Stimulated activated CD8-positive, alpha-beta memory T cell treated with anti-CD3 and anti-CD28 coated beads, Interleukin-7, amount 100 ng/mL, for 48 hours (primary cell): ENCODE results near the gene AJAP1.

Experiments
- DNase-seq, 2 donors: peaks; one replicate each; pipeline ENCODE4 v3.0.0-alpha.2; 2020; ENCODE audit warnings: low read depth in 1 of 2; ENCODE audit errors: extremely low read depth in 1 of 2

AJAP1 gene

DNA sequence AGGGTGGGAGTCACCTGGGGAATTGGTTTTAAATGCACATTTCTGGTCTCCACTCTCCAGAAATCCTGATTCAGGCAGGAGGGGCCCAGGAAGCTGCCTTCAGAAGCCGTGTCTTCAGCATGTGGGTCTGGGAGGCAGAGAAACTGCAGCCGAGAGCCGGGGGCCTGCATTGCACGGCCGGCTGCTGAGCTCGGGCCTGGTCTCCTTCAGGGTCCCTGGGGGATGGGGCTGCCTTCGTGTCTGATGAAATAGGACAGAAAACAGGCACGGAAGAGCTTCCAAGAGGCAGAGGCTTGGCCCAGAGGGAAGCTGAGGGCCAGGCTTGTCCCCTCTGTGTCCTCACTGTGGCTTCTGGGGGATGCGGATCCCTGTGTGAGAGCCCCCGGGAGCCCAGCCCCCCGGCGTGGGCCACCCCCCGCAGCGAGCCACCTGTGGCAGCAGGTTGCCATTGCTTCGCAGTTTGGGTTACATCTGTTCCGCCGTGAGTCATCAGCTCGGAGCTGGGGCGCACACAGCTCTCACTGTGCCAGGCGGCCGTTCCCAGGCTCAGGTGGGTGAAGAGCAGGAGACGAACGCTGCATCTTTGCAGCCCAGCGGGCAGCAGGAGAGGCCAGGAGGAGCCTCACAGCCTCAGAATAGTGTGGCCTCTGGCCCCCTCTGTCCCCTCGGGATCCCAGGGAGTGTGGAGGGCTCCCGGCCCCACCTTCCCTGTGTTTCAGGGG is 72.4 kb downstream of the AJAP1 start:
- DNase-seq: no peak

DNA sequence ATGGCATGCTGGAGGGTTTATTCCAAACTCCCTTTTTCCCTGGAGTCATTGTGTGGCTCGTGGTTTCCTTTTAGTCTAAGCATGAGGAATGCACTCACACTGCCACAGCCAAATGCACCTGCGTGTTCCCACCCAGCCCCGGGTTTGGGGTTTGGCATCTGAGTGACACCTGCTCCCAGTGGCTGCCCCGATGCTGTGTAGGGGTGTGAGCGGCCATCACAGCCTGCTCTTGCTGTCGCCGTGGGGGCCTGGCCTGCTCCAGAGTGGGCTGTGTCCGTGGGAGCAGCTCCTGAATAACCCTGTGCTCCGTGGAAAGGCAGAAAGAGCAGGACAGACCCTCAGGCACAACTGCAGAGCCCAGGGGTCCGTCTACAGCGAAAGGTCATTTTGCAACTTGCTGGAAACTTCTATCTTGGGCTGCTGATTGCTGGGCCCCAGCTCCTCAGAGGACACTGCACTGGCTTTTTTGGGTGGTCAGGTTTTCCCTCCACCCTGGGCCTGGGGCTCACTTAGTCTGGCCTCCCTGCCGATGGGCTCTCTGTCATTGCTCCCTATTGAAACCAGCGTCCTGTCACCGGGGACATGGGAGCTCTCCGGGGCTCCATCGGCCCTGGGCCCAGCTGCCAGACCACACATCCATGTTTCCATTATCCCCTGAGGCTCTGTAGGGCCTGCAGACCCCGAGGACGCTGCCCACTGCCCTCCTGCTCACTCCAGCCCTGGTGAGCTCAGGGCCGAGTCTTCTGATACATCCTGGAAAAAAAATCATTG is 74.1 kb downstream of the AJAP1 start:
- DNase-seq: no peak

DNA sequence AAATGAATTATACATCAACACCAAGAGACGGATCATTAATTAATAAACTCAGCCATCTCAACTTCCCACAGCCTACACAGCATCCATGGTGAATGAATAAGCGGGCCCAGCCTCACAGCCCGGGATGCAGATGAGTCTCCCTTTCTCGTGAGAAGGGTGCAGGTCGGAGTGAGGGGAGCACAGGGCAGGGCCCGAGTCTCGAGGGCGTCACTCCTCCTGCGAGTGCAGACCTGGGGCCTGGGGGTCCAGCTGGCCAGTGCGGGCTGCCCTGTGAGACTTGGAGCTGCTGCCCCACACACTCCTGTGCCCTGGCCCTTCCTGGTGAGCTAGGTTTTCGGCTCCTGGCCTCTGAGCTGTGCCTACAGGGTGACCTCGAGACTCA is 74.7 kb downstream of the AJAP1 start:
- no peak for DNase-seq

DNA sequence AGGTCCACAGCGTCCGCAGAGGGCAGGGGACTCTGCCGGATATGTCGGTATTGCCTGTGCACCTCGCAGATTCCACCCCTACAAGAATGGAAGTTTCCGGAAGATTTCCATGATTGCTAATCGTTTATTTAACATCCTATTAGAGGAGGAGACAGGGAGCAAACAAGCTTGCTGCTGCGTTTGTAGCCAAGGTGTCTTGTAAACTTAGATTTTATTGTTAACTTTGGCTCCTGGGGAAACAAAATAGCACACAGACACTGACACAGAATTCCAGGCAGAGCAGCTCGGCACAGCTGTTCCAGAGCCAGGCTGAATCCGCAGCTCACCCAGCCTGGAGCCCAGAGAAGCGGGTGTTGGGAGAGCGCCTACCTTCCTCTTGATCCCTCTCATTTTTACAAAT is 75.7 kb downstream of the AJAP1 start:
- DNase-seq: no peak

DNA sequence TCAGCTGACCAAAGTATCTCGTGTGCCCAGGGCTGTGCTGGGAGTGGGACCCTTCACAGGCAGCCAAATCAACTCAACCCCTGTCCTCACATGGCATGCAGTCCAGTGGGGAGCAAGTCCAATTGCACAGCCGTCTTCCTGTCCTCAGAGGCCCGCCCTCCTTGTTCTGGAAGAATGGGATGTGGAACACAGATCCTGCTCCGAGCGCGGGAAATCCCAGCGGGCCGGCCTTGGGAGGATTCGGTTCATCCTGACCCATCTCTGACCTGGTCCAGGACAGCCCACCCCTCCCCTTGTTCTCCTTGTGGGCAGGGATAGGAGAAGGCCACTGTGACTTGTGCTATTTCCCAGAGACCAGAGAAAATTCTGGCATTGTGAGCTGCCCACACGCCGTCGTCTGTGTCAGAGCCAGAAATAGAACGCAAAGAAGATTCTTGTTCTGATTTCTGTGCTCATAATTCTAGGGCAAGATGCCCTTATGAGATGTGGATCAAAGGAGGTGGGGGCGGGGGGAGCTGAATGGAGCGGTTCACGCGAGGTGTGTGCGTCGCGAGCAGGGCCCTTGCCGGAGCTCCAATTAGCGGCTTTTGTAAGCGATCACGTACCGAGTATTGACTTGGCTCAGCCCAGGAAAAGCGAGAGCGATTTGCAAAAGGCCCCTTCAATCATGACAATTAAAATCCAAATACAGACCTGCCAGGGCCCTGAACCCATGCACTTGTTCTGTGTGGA is 79.2 kb downstream of the AJAP1 start:
- DNase-seq: no peak

DNA sequence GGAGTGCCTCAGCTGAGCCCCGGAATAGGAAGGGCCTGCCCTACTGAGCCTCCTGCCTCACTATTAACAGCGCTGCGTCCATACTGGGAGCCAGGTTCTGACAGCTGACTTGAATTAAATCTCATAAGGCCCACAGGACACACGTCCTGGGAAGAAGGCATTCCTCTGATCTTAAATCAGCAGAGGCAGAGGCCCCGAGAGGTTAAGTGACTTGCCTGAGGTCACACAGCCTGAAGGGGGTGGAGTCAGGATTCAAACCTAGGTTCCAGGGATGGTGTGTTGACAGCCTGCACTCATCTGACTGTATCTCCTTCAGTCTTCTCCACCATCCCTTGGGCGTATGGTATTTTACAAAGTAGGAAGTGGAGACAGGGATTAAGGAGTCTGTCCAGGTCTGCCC is 79.8 kb downstream of the AJAP1 start:
- DNase-seq: no peak

DNA sequence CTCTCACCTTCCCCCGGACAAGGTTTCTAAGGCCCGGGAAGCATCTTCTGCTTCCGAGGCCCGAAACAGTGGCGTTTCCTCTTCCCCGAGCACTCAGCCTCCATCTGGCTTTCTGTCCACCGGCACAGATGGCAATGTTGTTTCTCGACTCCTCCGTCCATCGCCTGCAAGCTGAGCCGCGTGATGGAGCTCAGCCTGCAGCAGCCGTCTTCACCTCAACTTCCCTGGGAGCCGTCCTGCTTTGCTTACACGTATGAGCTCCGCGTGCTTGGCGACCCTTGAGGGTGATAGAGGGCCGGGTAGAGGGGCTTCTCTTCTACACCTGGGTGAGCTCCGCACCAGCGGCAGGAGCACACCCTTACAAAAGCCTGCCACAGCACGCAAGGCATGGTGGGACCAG is 80.4 kb downstream of the AJAP1 start:
- no peak for DNase-seq

DNA sequence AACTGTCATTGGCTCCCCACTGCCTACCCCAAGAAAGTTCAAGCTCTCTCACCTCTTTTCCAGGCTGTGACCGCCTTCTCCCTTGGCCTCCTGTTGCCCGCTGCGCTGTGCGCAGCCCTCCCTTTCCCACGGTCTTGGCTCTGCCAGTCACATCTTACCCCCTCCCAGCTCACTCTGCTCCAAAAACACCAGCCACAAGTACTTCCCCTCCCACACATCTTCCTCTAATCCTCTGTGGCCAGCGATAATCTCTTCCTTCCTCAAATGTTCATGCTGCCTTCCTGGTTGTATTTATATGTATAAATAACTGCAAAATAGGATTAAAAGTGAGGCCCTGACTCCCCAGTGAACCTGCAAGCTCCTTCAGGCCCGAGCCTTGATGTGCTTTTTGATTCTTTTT is 81.8 kb downstream of the AJAP1 start:
- no peak for DNase-seq

DNA sequence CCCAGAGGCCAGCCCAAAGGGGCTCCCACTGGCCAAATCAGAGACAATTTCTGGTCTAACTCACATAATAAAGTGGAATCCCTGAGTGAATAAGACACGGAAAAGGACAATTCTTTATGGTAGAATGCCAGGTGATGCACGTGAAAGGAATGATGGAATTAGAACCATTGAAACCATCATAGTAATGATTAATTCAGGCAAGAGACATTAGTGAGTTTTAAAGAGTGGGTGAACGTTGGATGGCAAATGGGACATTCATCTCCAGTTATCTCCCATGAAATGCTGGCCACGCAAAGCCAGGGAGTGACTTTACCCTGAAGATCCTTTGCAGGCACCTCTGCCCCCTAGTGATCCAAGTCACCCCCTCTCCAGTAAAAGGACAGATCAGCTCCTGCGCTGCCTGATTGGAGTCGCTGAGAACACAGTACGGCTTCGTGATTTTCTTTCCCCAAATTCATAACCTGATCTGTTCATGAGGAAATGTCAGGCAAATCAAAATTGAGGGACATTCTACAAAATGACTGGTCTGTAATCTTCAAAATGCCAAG is 87.5 kb downstream of the AJAP1 start:
- no peak for DNase-seq

DNA sequence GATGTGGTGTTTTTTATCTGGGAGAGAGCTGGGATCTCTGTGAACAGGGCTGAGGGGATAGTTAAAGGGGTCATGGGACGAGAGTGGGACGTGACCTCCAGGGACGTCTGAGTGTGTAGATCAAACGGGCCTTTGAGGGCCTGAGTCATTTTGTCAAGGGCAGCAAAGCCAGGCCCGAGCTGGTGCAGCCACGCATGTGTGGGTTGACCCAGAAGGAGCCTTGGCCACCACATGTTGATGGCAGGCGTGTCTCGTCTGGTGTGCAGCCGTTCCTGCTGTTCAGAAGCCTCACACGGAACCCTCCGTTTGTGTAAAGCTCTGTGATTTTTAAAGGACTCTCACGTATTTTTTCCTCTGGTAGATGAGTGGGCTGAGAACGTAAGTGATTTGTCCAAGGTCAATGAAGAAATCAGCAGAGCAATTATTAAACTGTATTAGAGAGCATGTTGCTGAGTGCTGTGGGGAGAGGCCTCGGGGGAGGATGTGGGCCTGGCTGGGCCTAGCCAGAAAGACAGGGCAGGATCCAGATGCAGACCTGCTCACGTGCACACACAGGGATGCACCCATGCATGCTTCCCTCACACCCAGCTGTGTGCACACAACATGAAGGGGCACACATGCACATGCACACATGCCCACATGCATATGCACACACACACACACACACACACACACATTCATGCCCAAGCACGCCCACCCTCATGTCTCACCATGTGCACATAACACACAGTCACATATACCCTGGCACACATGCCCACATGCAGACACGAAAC is 89.8 kb downstream of the AJAP1 start:
- DNase-seq: no peak

DNA sequence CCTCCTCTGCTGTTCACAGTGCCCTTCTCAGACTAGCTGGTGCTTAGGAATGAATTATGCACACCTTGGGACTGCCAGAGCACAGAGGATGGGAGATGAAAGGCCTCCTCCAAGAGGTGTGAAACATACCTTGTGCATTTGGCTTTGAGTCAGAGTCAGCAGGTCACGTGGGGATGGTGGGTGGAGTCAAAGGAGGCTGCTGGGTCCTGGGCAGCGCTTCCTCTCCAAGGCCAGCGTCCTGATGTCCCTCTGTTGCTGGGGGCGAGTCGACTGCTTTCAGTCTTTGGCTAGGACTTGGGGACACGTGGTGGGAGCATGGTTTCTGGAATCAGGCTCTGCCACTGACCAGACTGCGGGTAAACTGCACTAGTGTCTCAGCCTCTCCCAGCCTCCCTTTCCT is 91.2 kb downstream of the AJAP1 start:
- DNase-seq: no peak

DNA sequence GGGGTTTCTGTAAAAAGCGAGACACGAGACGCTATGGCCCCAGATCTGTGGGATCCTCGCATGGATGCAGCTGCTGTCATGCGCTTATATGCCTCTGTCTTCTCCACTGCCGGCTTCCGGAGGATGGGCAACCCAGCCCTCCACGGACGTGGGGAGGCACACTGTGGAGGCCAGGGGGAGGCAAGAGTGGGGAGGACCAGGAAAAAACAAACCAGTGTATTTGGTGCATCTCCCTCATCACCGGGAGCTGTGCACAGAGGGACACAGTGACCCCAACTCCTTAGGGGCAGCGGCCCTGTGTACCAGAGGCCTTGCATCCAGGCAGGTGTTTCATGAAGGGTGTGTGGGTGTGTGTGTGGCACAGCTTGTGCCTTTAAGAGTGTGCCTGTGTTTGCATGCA is 95.0 kb downstream of the AJAP1 start:
- no peak for DNase-seq

DNA sequence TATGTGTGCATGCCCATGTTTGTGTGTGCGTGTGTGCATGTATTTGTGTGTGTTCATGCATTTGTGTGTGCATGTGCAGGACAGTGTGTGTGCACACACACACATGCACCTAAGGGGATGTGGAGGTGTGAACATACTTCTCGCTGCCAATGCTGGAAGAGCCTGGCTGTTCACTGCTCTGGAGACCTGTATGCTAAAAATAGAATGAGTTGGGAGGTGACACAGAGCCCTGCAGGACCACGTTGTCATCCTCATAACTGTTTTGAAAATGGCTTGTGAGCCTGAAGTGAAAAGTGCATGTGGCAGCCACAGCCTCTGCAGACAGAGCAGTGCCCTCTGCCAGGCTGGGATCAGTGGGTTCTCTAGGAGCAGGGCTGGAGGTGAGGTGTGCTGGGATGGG is 95.8 kb downstream of the AJAP1 start:
- DNase-seq: no peak

DNA sequence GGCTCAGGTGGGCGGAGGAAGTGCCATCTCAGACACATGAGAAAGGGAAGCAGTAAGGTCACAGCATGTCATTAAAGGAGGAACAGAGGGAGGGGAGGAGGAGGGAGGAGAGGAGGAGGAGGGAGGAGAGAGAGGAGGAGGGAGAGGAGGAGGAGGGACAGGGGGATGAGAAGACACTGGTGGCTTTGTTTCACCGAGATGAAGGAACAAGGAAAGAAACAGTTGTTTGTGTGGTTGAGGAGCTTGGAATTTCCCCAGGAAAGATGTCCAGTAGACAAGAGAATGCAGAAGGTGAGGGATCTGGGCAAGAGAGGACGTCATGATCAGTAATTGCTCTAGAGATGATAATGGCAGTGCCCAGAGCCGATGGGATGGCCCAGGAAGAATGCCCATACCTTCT is 97.7 kb downstream of the AJAP1 start:
- DNase-seq: no peak

DNA sequence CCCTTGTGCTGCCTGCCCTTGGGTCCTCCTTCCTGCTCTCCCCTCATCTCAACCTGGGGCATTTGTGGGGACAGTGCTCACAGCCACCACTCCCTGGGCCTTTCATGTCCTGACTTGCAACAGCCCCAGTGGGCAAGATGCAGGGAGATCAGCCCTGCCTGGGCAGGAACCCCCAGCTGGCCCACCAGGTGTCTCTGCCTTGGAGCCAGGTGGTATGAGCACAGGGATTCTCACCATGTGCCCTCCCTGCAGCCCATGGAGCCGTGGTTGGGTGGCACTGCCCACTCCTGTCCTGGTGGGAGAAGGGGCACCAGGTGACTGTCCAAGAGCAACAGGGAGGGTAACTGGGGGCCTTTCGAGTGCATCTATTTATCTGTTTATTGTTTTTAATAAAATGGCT is 100.4 kb downstream of the AJAP1 start:
- no peak for DNase-seq

DNA sequence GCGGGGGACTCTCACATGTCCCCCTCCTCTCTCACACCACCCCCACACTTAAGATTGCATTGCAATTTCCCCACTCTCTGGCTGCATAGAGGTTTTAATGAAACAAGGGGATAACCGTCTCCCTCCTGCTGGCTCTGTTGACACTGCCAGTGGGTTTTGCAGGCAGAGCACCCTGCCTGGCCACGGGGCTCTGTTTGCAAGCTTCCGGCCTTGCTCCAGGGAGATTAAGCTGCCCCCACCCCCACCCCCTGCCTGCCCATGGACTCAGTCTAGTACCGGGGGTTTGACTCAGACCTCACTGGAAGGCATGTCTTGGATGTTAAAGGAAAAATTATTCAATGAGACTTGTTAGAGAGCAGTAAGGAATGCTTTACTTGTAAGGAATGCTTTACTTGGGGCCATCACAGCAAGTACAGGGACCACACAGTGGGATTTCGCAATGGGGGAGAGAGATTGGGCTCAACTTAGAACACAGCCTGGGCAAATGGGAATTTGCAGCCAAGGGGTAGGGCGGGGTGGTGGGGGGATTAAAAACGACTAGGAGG is 101.0 kb downstream of the AJAP1 start:
- no peak for DNase-seq

DNA sequence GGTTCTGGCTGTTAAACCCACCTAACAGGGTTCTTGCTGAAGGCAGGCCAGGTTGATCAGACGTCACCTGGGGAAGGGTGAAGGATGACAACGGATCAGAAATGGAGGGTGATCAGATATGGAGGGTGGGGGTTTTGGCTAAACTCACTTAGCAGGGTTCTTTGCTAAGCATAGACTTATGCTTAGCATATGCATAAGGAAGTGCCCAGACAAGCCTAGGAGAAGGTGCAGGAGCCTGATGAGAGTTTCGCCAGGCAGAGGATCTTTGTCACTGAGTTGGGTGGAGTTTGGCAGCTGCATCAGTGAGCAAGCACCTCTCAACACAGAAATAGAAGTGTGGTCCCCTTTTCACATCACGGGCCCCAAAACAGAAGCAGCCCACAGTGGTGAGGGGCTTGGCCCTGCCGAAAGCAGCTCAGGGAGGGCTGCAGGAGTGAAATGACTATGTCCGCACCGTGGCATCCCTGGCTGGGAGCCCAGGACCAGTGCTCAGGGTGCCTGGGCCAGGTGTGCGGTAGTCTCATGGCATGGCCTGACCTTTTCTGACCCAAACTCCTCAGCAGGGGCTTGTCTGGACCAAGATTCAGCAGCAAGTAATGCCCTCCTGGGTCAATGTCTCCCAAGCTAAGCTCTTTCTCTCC is 101.6 kb downstream of the AJAP1 start:
- DNase-seq: no peak

DNA sequence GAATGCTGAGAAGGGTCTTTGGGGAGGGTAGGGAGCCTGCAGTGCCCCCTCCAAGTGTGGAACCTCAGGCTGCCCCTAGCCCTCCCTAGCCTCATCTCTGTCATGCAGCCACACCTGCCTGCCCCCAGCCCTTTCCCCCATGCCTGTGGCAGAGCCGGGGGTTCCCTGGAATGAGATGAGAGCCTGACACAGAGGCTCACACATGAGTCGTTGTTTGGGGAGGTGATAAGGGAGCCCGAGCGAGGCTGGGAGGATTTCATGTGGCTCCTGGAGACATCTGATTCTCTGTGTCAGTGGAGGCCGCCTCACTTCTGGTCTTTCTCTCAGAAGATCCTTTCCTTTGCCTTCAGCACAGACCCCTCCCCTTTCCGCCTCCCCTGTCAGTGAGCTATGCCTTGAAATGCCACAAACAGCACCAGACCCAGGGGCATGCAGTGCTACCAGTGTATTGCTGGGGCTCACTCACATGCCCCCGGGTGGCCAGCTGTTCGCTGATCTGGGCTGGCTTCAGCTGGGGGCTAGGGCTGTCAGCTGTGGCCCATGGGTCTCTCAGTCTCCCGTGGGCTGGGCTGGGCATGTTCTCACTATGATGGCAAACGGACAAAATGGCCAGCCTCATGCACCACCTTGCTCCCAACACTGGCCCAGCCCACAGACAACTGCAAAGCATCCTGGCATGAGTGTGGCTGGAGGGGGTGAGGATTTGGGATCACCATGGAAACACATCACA is 102.6 kb downstream of the AJAP1 start:
- DNase-seq: no peak

DNA sequence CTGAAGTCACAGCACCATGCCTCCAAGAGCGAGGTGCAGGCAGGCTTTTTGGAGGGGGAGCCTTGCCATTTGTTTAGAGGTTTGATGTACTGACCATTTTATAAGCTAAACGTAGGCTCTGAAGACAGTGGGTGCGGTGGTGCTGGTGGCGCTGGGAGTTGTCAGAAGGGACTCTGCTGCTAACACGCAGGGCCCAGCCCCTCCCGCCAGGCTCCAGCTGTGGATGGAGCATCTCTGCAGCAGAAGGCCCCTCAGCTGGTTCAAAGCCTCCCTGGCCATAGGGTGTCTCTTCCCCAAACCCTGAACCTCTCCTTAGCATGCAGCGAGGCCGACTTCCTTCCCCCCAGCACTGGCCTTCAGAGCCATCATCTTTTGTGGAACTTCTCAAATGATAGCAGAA is 105.3 kb downstream of the AJAP1 start:
- no peak for DNase-seq

DNA sequence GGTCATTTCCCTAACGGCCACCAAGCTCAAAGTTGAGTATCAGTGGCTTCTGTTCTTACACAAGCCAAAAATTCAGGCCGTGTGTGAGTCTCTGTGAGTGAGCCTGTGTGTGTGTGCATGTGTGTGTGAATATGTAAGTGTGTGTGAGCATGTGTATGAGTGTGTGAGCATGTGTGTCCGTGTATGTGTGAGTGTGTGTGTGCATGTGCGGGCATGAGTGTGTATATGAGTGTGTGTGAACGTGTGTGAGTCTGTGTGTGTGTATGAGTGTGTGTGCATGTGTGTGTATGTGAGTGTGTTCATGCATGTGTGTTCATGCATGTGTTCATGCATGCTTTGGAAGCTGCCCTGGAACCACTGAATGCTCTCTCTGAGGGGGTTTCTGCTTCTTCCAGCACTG is 105.7 kb downstream of the AJAP1 start:
- no peak for DNase-seq
